ENCODE data around the gene CDCP2.

The CDCP2 gene

DNA sequence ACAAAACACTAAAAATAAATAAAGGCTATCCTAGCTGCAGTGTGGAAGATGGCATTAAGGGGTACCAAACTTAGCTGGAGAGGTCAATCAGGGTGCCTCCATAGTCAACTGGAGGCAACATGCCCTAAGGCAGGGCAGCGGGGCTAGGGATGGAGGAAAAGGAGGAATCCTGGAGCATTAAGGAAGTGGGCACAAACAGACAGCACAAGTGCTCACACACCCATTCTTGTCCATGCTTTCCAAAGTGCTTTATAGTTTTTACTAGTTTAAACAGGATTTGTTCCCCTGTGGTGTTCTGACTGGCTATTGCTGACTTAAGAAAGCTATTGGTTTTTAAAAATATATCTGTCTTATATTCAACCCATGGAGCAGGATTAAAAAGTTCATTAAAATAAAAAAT, 66.0 kb downstream of the CDCP2 start:
- Histone ChIP-seq H3K4me1 (ENCODE audit: control extremely low read depth in 1 of 4, control insufficient read depth in 4 of 4, insufficient read depth in 4 of 4, low read length in 3 of 4) (peaks cover 0 to 2% (median 0%) of the 10 kb centered on the region in 4 experiments), H3K9me3 (ENCODE audit: control extremely low read depth in 1 of 5, control insufficient read depth in 4 of 5, insufficient read depth in 2 of 5, low read depth in 1 of 5, low read length in 4 of 5) (no peaks in the 10 kb centered on the region), H3K36me3 (ENCODE audit: control insufficient read depth in 4 of 4, insufficient read depth in 4 of 4, low read length in 3 of 4) (peaks cover 3 to 11% (median 6%) of the 10 kb centered on the region in 4 experiments), H3K27ac (ENCODE audit: insufficient read depth in 1 of 2, low read depth in 1 of 2, low read length in 2 of 2, poor library complexity in 1 of 2, severe bottlenecking in 2 of 2) (no peak overlapping the region), H3K4me3 (ENCODE audit: control insufficient read depth in 1 of 7, extremely low read depth in 1 of 7, insufficient read depth in 4 of 7, low read depth in 2 of 7, low read length in 6 of 7) (no peak overlapping the region), H3K27me3 (replicated peaks in 2 of 5; ENCODE audit: control insufficient read depth in 4 of 5, insufficient read depth in 5 of 5, low read length in 4 of 5) (no peaks in the 10 kb centered on the region)
- ChIA-PET POLR2A (no interaction called here), CTCF (interaction anchor here (0.5 to 1.2 kb wide), 7 partner anchors 9 to 50 kb away, joined by 3 to 5 read pairs (median 3); no protein-coding TSS in a partner anchor)
- WGBS (ENCODE audit: insufficient coverage): no CpG with 5 or more reads among the region's 1 CpG
- DNase-seq: no peak

DNA sequence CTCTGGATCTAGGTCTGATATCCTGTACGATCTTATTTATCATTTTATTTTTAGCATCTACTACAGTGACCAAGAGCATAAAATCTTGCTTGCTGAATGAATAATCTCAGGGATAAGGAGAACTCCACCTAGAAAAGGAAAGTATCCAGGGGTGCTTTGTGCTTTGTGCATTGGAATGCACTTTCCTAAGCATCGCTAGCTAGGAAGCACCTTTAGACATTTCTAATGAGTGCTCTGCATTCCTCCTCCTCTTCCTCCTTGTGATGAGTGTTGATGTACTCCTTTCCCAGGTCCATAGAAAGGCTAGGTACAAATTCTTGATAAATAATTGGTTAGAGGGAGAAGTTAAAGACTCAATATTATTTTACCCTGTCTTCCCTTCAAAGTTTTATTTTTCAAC, 68.0 kb downstream of the CDCP2 start:
- no peaks in the 10 kb centered on the region for H3K9me3 ChIP-seq (ENCODE audit: control extremely low read depth in 1 of 5, control insufficient read depth in 4 of 5, insufficient read depth in 2 of 5, low read depth in 1 of 5, low read length in 4 of 5)
- WGBS (ENCODE audit: insufficient coverage): 100% methylated on average over 1 of the region's 2 CpGs
- H3K4me1 ChIP-seq (ENCODE audit: control extremely low read depth in 1 of 4, control insufficient read depth in 4 of 4, insufficient read depth in 4 of 4, low read length in 3 of 4): peaks cover 0 to 2% (median 0%) of the 10 kb centered on the region in 4 experiments
- no peaks in the 10 kb centered on the region for H3K27me3 ChIP-seq (replicated peaks in 2 of 5; ENCODE audit: control insufficient read depth in 4 of 5, insufficient read depth in 5 of 5, low read length in 4 of 5)
- CTCF ChIA-PET: interaction anchor here (1.0 kb wide), 1 partner anchor 12 kb away, joined by 4 read pairs; no protein-coding TSS in a partner anchor
- POLR2A ChIA-PET: no interaction called here
- H3K27ac ChIP-seq (ENCODE audit: insufficient read depth in 1 of 2, low read depth in 1 of 2, low read length in 2 of 2, poor library complexity in 1 of 2, severe bottlenecking in 2 of 2): no peak overlapping the region
- no peak overlapping the region for H3K4me3 ChIP-seq (ENCODE audit: control insufficient read depth in 1 of 7, extremely low read depth in 1 of 7, insufficient read depth in 4 of 7, low read depth in 2 of 7, low read length in 6 of 7)
- H3K36me3 ChIP-seq (ENCODE audit: control insufficient read depth in 4 of 4, insufficient read depth in 4 of 4, low read length in 3 of 4): peaks cover 2 to 9% (median 6%) of the 10 kb centered on the region in 4 experiments
- DNase-seq: no peak

All from common myeloid progenitor, CD34-positive (primary cell).